Small intestine (tissue), 7 donors: Measurements from ENCODE around the gene SLC66A3. TPM values are rescaled to one million over a fixed set of nuclear protein-coding genes. Genes with fewer than 3 reads are reported as not detected.
A peak's percentile ranks its signal among the peaks of the same experiment; 100 is the strongest.

Source experiments
- DNase-seq, 2 donors: peaks; one replicate each; pipeline versions ENCODE4 v3.0.0 to v3.0.0-alpha.2; 2013
- FAIRE-seq: peaks from 2 replicates; lab custom pipeline; 2012; peaks lifted over from hg19 to GRCh38; lab: Jason Lieb, UNC
- H3K27ac ChIP-seq, 3 donors: one replicate each; pipeline ENCODE4 v1.5.1; 2013; ENCODE audit warnings: low read length in 2 of 3, mild to moderate bottlenecking in 2 of 3, control low read depth in 1 of 3, inconsistent platforms in 1 of 3, low read depth in 1 of 3, moderate library complexity in 1 of 3
- H3K27me3 ChIP-seq, 3 donors: one replicate each; pipeline ENCODE4 v1.6.1; 2013; ENCODE audit warnings: low read length in 3 of 3, inconsistent platforms in 1 of 3; ENCODE audit not compliant: control insufficient read depth in 3 of 3, insufficient read depth in 3 of 3
- H3K36me3 ChIP-seq, 3 donors: one replicate each; pipeline ENCODE4 v1.6.1; 2013; ENCODE audit warnings: low read length in 3 of 3, inconsistent platforms in 1 of 3, low read depth in 1 of 3, mild to moderate bottlenecking in 1 of 3, moderate library complexity in 1 of 3; ENCODE audit not compliant: control insufficient read depth in 3 of 3, insufficient read depth in 2 of 3
- H3K4me1 ChIP-seq, 3 donors: one replicate each; pipeline ENCODE4 v1.6.1; 2013; ENCODE audit warnings: low read length in 2 of 3, inconsistent platforms in 1 of 3, low read depth in 1 of 3, mild to moderate bottlenecking in 1 of 3, moderate library complexity in 1 of 3; ENCODE audit not compliant: control insufficient read depth in 3 of 3, insufficient read depth in 2 of 3
- H3K4me3 ChIP-seq, 3 donors: one replicate each; pipeline ENCODE4 v1.5.1; 2013; ENCODE audit warnings: low read length in 3 of 3, control low read depth in 1 of 3, inconsistent platforms in 1 of 3, low read depth in 1 of 3, mild to moderate bottlenecking in 1 of 3, moderate library complexity in 1 of 3
- H3K9me3 ChIP-seq, 2 donors: one replicate each; pipeline ENCODE4 v1.6.1; 2013; ENCODE audit warnings: low read depth in 1 of 2, low read length in 1 of 2; ENCODE audit not compliant: control insufficient read depth in 2 of 2, insufficient read depth in 1 of 2
- WGBS, 3 donors: extraction: QIAGEN DNeasy Blood & Tissue Kit; methylation state at CpG; one replicate each; pipeline ENCODE4 v1.1.7; 2013; 5-methylcytosine and 5-hydroxymethylcytosine counted together
- polyA plus RNA-seq, 4 donors: library from polyadenylated mRNA; stranded (reverse) in 3 of 4; unstranded in 1 of 4; fragments of 200-250 nt in 3 of 4; fragments of 120-200 nt in 1 of 4; gene quantifications; one replicate each; pipeline versions ENCODE4 v1.2.1 to v1.2.3, GENCODE V29; 2013
- donor health status: healthy with polysubstance abuse.
- donor health status: control.
- donor health status: control.
- donor health status: Bipolar disorder and iron deficiency.
- donor health status: healthy.

Gene SLC66A3
- polyA plus RNA-seq, 4 donors: 2.5 to 14.9 (median 13.5) TPM

DNA sequence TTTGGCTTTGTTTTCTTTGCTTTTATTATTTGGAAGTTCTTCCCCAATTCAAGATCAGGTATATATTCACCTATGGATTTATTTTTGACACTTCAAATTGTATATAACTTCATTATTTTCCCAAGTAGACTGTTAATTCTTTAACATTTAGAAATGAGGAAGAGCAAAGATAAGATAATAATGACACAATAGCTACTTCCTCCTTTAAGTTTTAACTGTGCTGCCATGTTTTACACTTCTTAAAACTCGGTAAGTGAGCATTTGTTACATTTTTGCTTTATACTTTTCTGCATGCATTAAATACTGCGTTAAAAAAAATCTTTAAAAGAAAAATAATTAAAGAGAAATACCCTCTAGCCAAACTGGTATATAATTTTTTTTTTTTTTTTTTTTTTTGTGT is 32.5 kb downstream of the SLC66A3 start:
- WGBS, 3 donors: 91 to 95% (median 93%) methylated on average over 2 of the region's 2 CpGs
- H3K36me3 ChIP-seq: peaks cover 6 to 10% (median 9%) of the 10 kb centered on the region in 3 donors
- no peak for DNase-seq
- H3K9me3 ChIP-seq: no peaks in the 10 kb centered on the region
- no peak overlapping the region for H3K27ac ChIP-seq
- FAIRE-seq: peak; percentile 41
- H3K4me1 ChIP-seq: no peaks in the 10 kb centered on the region
- no peaks in the 10 kb centered on the region for H3K27me3 ChIP-seq
- H3K4me3 ChIP-seq: no peak overlapping the region

GRCh38 chr2:11196246-11196645 is 41.0 kb downstream of the SLC66A3 start:
- no peak overlapping the region for H3K27ac ChIP-seq
- DNase-seq (no peak), FAIRE-seq (no peak)
- WGBS, 3 donors: 94 to 96% (median 95%) methylated on average over 3 of the region's 3 CpGs
- no peaks in the 10 kb centered on the region for H3K9me3 ChIP-seq
- no peaks in the 10 kb centered on the region for H3K27me3 ChIP-seq
- peaks cover 2 to 18% (median 8%) of the 10 kb centered on the region in 3 donors for H3K36me3 ChIP-seq
- no peaks in the 10 kb centered on the region for H3K4me1 ChIP-seq
- H3K4me3 ChIP-seq: no peak overlapping the region

GRCh38 chr2:11200651-11201050 is 45.4 kb downstream of the SLC66A3 start:
- FAIRE-seq: no peak
- Histone ChIP-seq H3K4me1 (no peaks in the 10 kb centered on the region), H3K27me3 (no peaks in the 10 kb centered on the region), H3K27ac (no peak overlapping the region), H3K4me3 (no peak overlapping the region), H3K9me3 (no peaks in the 10 kb centered on the region), H3K36me3 (peaks cover 0 to 21% (median 8%) of the 10 kb centered on the region in 3 donors)
- no peak for DNase-seq
- 93 to 97% (median 96%) methylated on average over 2 of the region's 2 CpGs for WGBS, 3 donors

GRCh38 chr2:11201969-11202368 is 46.7 kb downstream of the SLC66A3 start:
- H3K36me3 ChIP-seq: peaks cover 0 to 24% (median 6%) of the 10 kb centered on the region in 3 donors
- DNase-seq: no peak
- no peak overlapping the region for H3K4me3 ChIP-seq
- no peaks in the 10 kb centered on the region for H3K4me1 ChIP-seq
- no peak overlapping the region for H3K27ac ChIP-seq
- no peaks in the 10 kb centered on the region for H3K9me3 ChIP-seq
- no peaks in the 10 kb centered on the region for H3K27me3 ChIP-seq
- WGBS, 3 donors: 79 to 89% (median 84%) methylated on average over 5 of the region's 5 CpGs
- no peak for FAIRE-seq

DNA sequence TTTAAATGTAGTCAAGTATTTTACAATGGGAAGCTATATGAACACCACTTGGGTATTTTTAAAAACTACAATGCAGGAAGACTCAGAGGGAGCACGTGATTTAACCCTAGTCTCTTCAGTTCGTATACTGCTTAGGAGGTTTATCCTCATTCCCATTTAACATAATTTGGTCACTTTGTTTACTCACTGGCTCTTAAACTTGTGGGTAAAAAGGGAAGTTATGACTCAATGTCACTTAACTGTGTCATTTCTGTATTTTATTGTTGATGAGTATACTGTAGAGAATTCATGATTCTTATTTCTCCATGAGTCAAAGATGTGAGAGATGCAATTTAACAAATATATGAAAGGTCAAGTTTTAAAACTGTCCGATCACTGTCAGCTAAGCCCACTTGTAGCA is 48.2 kb downstream of the SLC66A3 start:
- no peak overlapping the region for H3K4me3 ChIP-seq
- no peak overlapping the region for H3K27ac ChIP-seq
- H3K27me3 ChIP-seq: no peaks in the 10 kb centered on the region
- 53 to 83% (median 69%) methylated on average over 3 of the region's 3 CpGs for WGBS, 3 donors
- H3K9me3 ChIP-seq: no peaks in the 10 kb centered on the region
- H3K4me1 ChIP-seq: no peaks in the 10 kb centered on the region
- DNase-seq: no peak
- peaks cover 0 to 24% (median 2%) of the 10 kb centered on the region in 3 donors for H3K36me3 ChIP-seq
- peak; percentile 55 for FAIRE-seq

GRCh38 chr2:11208083-11208482 is 52.8 kb downstream of the SLC66A3 start:
- Histone ChIP-seq H3K4me3 (no peak overlapping the region), H3K9me3 (no peaks in the 10 kb centered on the region), H3K27ac (no peak overlapping the region), H3K27me3 (no peaks in the 10 kb centered on the region), H3K4me1 (no peaks in the 10 kb centered on the region), H3K36me3 (peaks cover 3 to 17% (median 5%) of the 10 kb centered on the region in 3 donors)
- no peak for DNase-seq
- FAIRE-seq: peak; percentile 86

DNA sequence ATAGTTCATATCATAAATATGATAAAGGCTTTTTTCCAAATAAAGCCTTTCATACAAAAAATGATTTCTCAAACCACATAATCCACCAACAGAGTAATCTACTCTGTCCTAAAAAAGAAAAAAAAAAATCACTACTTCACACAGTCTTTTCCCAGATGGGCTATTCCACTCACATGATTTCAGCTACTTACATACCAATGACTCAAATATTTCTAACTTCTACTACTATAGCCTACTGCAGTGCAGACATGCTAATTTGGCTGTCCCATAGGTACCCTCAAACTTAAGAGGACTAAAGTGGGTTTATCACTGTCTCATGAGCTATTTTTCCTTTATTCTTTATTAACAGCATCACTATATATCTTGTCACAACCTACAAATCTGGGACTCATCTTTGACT is 57.4 kb downstream of the SLC66A3 start:
- no peak overlapping the region for H3K27ac ChIP-seq
- no peaks in the 10 kb centered on the region for H3K27me3 ChIP-seq
- peaks cover 3 to 20% (median 7%) of the 10 kb centered on the region in 3 donors for H3K36me3 ChIP-seq

DNA sequence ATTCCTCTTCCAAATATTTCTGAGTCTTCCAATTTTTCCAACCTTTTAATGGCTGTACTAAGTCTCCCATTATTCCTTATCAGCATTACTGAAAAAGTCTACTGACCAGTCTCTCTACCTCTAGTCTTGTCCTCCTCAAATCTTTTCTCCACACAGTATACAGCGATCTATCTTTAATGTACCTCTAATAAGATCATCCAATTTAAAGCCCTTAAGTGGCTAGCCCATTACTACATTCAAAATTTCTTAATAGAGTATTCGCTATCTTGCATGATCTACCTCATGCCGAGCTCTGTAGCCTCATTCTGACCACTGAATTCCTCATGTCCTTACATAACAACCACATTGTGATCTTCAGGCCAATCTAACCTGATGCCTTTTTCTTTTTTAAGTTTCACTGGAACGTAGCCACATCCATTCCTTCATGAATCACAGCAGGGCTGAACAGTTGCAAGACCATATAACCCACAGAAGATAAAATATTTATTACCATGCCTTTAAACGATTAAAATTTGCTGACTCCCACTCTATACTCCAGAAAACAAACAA is 57.9 kb downstream of the SLC66A3 start:
- WGBS, 3 donors: 82 to 92% (median 89%) methylated on average over 5 of the region's 5 CpGs
- H3K4me3 ChIP-seq: no peak overlapping the region
- no peak for DNase-seq
- no peak overlapping the region for H3K27ac ChIP-seq
- H3K36me3 ChIP-seq: peaks cover 3 to 20% (median 7%) of the 10 kb centered on the region in 3 donors
- H3K4me1 ChIP-seq: no peaks in the 10 kb centered on the region
- H3K27me3 ChIP-seq: no peaks in the 10 kb centered on the region
- H3K9me3 ChIP-seq: no peaks in the 10 kb centered on the region
- no peak for FAIRE-seq

More for the DNA sequence above, 57.4 kb downstream of the SLC66A3 start:
- DNase-seq (no peak), FAIRE-seq (no peak)
- Histone ChIP-seq H3K4me1 (no peaks in the 10 kb centered on the region), H3K4me3 (no peak overlapping the region), H3K9me3 (no peaks in the 10 kb centered on the region)

DNA sequence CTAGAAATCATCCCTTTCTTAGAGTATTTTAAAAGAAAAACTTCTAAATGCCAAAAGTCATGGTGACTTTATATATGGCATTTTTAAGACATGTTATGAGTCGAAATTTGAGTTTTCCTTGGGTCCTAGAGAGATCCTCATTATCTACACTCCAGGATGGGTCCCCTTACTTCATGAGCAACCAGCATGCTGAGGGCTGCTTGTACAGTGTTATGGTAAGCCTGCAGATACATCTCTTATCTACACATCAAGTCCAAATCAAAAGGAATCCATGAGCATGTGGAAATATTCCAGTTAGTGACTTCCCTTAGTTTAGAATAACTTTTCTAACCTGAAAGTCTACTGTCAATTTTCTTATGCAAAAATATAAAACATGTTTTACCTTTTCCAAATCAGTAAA is 58.7 kb downstream of the SLC66A3 start:
- DNase-seq: no peak
- Histone ChIP-seq H3K36me3 (peaks cover 3 to 17% (median 7%) of the 10 kb centered on the region in 3 donors), H3K9me3 (no peaks in the 10 kb centered on the region), H3K4me3 (no peak overlapping the region), H3K27ac (no peak overlapping the region), H3K27me3 (no peaks in the 10 kb centered on the region), H3K4me1 (no peaks in the 10 kb centered on the region)
- no peak for FAIRE-seq
- WGBS, 3 donors: 87 to 95% (median 89%) methylated on average over 1 of the region's 1 CpG
